H9 (cell line): ENCODE results near the gene PRICKLE1. TPM values are rescaled to one million over a fixed set of nuclear protein-coding genes. Genes with fewer than 3 reads are reported as not detected.

Experiments used
- DNase-seq: peaks from one replicate; pipeline ENCODE4 v3.0.0-alpha.2; 2017
- H2AFZ ChIP-seq: one replicate; pipeline ENCODE4 v1.6.1; 2013; ENCODE audit warnings: mild to moderate bottlenecking, low read length, control low read depth, moderate library complexity
- H2AK5ac ChIP-seq: 2 replicates; pipeline ENCODE4 v1.6.1; 2013; ENCODE audit warnings: low read length, control low read depth, mixed read lengths; ENCODE audit not compliant: insufficient read length
- H2BK120ac ChIP-seq: one replicate; pipeline ENCODE4 v1.6.1; 2013; ENCODE audit warnings: low read depth, mild to moderate bottlenecking, low read length, control low read depth, inconsistent platforms; ENCODE audit not compliant: poor library complexity, severe bottlenecking
- H2BK12ac ChIP-seq: 2 replicates; pipeline ENCODE4 v1.6.1; 2013; ENCODE audit warnings: low read length, control low read depth, mixed read lengths, low read depth; ENCODE audit not compliant: insufficient read length
- H2BK15ac ChIP-seq: 2 replicates; pipeline ENCODE4 v1.6.1; 2013; ENCODE audit warnings: low read depth, low read length, control low read depth
- H2BK20ac ChIP-seq: one replicate; pipeline ENCODE4 v1.6.1; 2013; ENCODE audit warnings: low read depth, mild to moderate bottlenecking, low read length, control low read depth, inconsistent platforms; ENCODE audit not compliant: poor library complexity, severe bottlenecking
- H2BK5ac ChIP-seq: 2 replicates; pipeline ENCODE4 v1.6.1; 2013; ENCODE audit warnings: low read length, control low read depth, mixed read lengths; ENCODE audit not compliant: insufficient read length
- H3K14ac ChIP-seq: 2 replicates; pipeline ENCODE4 v1.6.1; 2013; ENCODE audit warnings: low read length, control low read depth; ENCODE audit not compliant: insufficient read depth
- H3K18ac ChIP-seq: 2 replicates; pipeline ENCODE4 v1.6.1; 2013; ENCODE audit warnings: low read depth, mild to moderate bottlenecking, mixed read lengths, low read length, control low read depth; ENCODE audit not compliant: insufficient read length
- H3K23ac ChIP-seq: 2 replicates; pipeline ENCODE4 v1.6.1; 2013; ENCODE audit warnings: low read length, control low read depth, mixed read lengths, low read depth; ENCODE audit not compliant: insufficient read length
- H3K23me2 ChIP-seq: 2 replicates; pipeline ENCODE4 v1.6.1; 2013; ENCODE audit warnings: low read depth, mild to moderate bottlenecking, mixed read lengths, low read length, control low read depth; ENCODE audit not compliant: insufficient read length, poor library complexity, severe bottlenecking
- H3K27ac ChIP-seq: 2 replicates; pipeline ENCODE4 v1.5.1; 2013; ENCODE audit warnings: low read length, control low read depth, mixed read lengths, low read depth; ENCODE audit not compliant: insufficient read length
- H3K27me3 ChIP-seq: 2 replicates; pipeline ENCODE4 v1.6.1; 2013; ENCODE audit warnings: low read length, control low read depth, inconsistent platforms; ENCODE audit not compliant: insufficient read depth
- H3K4ac ChIP-seq: 2 replicates; pipeline ENCODE4 v1.6.1; 2013; ENCODE audit warnings: low read depth, mild to moderate bottlenecking, control low read depth, inconsistent platforms, low read length, moderate library complexity
- H3K4me1 ChIP-seq: 2 replicates; pipeline ENCODE4 v1.6.1; 2013; ENCODE audit warnings: low read length, control low read depth, inconsistent platforms; ENCODE audit not compliant: insufficient read depth
- H3K4me2 ChIP-seq: 2 replicates; pipeline ENCODE4 v1.6.1; 2013; ENCODE audit warnings: low read length, control low read depth, mixed read lengths; ENCODE audit not compliant: insufficient read length, insufficient read depth
- H3K56ac ChIP-seq: 2 replicates; pipeline ENCODE4 v1.6.1; 2013; ENCODE audit warnings: low read depth, mild to moderate bottlenecking, mixed read lengths, low read length, control low read depth; ENCODE audit not compliant: insufficient read length
- H3K79me1 ChIP-seq: 2 replicates; pipeline ENCODE4 v1.6.1; 2013; ENCODE audit warnings: low read depth, mild to moderate bottlenecking, moderate library complexity, low read length, control low read depth, inconsistent platforms; ENCODE audit not compliant: insufficient read depth, poor library complexity, severe bottlenecking
- H3K79me2 ChIP-seq: 2 replicates; pipeline ENCODE4 v1.6.1; 2013; ENCODE audit warnings: low read length, control low read depth, inconsistent platforms; ENCODE audit not compliant: insufficient read depth
- H3K9ac ChIP-seq: 2 replicates; pipeline ENCODE4 v1.6.1; 2013; ENCODE audit warnings: low read length, control low read depth, mixed read lengths; ENCODE audit not compliant: insufficient read length; ENCODE audit errors: extremely low read depth
- H3K9me3 ChIP-seq: one replicate; pipeline ENCODE4 v1.6.1; 2013; ENCODE audit warnings: low read depth, low read length, inconsistent platforms; ENCODE audit not compliant: control insufficient read depth
- H3T11ph ChIP-seq: one replicate; pipeline ENCODE4 v1.6.1; 2013; ENCODE audit warnings: mild to moderate bottlenecking, low read length, control low read depth, inconsistent platforms
- H4K20me1 ChIP-seq: one replicate; pipeline ENCODE4 v1.6.1; 2013; ENCODE audit not compliant: control insufficient read depth, insufficient read length, insufficient read depth
- H4K5ac ChIP-seq: 2 replicates; pipeline ENCODE4 v1.6.1; 2013; ENCODE audit warnings: low read depth, mild to moderate bottlenecking, mixed read lengths, low read length, control low read depth; ENCODE audit not compliant: insufficient read length
- H4K8ac ChIP-seq: replicated peaks from 2 replicates; pipeline ENCODE4 v1.6.1; 2013; ENCODE audit warnings: low read length, control low read depth, mixed read lengths, low read depth; ENCODE audit not compliant: insufficient read length
- H4K91ac ChIP-seq: 2 replicates; pipeline ENCODE4 v1.6.1; 2013; ENCODE audit warnings: low read depth, mild to moderate bottlenecking, moderate library complexity, mixed read lengths, low read length, control low read depth; ENCODE audit not compliant: insufficient read length
- H3K27ac Mint-ChIP-seq, 3 experiments: 2 replicates in 2 of 3; 3 replicates in 1 of 3; pipeline ENCODE4 v1.8.0; 2020 to 2021; ENCODE audit warnings: mixed read lengths in 3 of 3, mild to moderate bottlenecking in 1 of 3, moderate library complexity in 1 of 3
- H3K27me3 Mint-ChIP-seq: 2 replicates; pipeline ENCODE4 v1.8.0; 2021; ENCODE audit warnings: low read depth, mild to moderate bottlenecking, moderate library complexity, mixed read lengths
- H3K36me3 Mint-ChIP-seq, 3 experiments: 2 replicates in 2 of 3; 3 replicates in 1 of 3; pipeline ENCODE4 v1.8.0; 2020 to 2021; ENCODE audit warnings: low read depth in 3 of 3, mixed read lengths in 3 of 3; ENCODE audit not compliant: insufficient read depth in 1 of 3
- H3K4me1 Mint-ChIP-seq, 2 experiments: 2 replicates each; pipeline ENCODE4 v1.8.0; 2020; ENCODE audit warnings: mixed read lengths in 2 of 2
- H3K4me3 Mint-ChIP-seq, 2 experiments: 2 replicates in 1 of 2; 3 replicates in 1 of 2; pipeline ENCODE4 v1.8.0; 2020 to 2021; ENCODE audit warnings: mild to moderate bottlenecking in 2 of 2, mixed read lengths in 2 of 2, moderate library complexity in 1 of 2
- H3K9me3 Mint-ChIP-seq, 2 experiments: 2 replicates in 1 of 2; 3 replicates in 1 of 2; pipeline ENCODE4 v1.8.0; 2020; ENCODE audit warnings: mild to moderate bottlenecking in 2 of 2, mixed read lengths in 2 of 2, moderate library complexity in 1 of 2
- CTCF ChIP-seq: fragments of 200-600 bp; sonication (generic); conservative IDR thresholded peaks from 3 replicates; pipeline ENCODE4 v1.8.0; 2021; ENCODE audit warnings: antibody characterized with exemption, mild to moderate bottlenecking
- WGBS: extraction: QIAGEN DNeasy Blood & Tissue Kit; methylation state at CpG from one replicate; pipeline ENCODE4 v1.1.7; 2013; ENCODE audit warnings: missing lambda C conversion rate, low lambda C conversion rate, mixed read lengths; ENCODE audit not compliant: insufficient read length; ENCODE audit errors: extremely low coverage; 5-methylcytosine and 5-hydroxymethylcytosine counted together
- total RNA-seq: library from RNA; stranded (reverse); gene quantifications from 2 replicates; pipeline ENCODE4 v1.2.1, GENCODE V29; 2021

The PRICKLE1 gene
- total RNA-seq, 1 experiment from 2014 or later: 20.5 TPM

- no peak overlapping the region for H3K9ac ChIP-seq
- no peak overlapping the region for H2BK20ac ChIP-seq
- H4K20me1 ChIP-seq: peaks cover 4% of the 10 kb centered on the region
- Mint-ChIP-seq H3K9me3 (no peaks in the 10 kb centered on the region), H3K36me3 (no peaks in the 10 kb centered on the region), H3K27ac (no peak overlapping the region), H3K4me1 (peaks cover 14 to 18% of the 10 kb centered on the region in 2 experiments), H3K4me3 (no peak overlapping the region), H3K27me3 (peaks cover 28% of the 10 kb centered on the region)
- H3K4me2 ChIP-seq: no peak overlapping the region
- no peaks in the 10 kb centered on the region for H3K9me3 ChIP-seq
- H2AFZ ChIP-seq: no peak overlapping the region
- H2BK5ac ChIP-seq: no peak overlapping the region
- TF ChIP-seq CTCF: no peak
- no peak overlapping the region for H3K27ac ChIP-seq
- H3K14ac ChIP-seq: no peak overlapping the region
- H2BK15ac ChIP-seq: no peak overlapping the region
- H3K27me3 ChIP-seq: peaks cover 4% of the 10 kb centered on the region; the same call in 1 of the 2 replicates
- no peak overlapping the region for H4K5ac ChIP-seq
- H2BK120ac ChIP-seq: no peak overlapping the region
- H4K91ac ChIP-seq: no peak overlapping the region
- H3K4me1 ChIP-seq: peaks cover 5% of the 10 kb centered on the region; the same call in 1 of the 2 replicates
- no peaks in the 10 kb centered on the region for H3K79me2 ChIP-seq
- H3K79me1 ChIP-seq: no peaks in the 10 kb centered on the region
- WGBS: no CpG with 5 or more reads among the region's 6 CpGs
- H3K4ac ChIP-seq: no peak overlapping the region
- H2AK5ac ChIP-seq: no peak overlapping the region
- no peak overlapping the region for H3K18ac ChIP-seq
- H3K23me2 ChIP-seq: peaks cover 10% of the 10 kb centered on the region
- no peak overlapping the region for H3K23ac ChIP-seq
- H2BK12ac ChIP-seq: no peak overlapping the region
- no peak overlapping the region for H3K56ac ChIP-seq
- no peak overlapping the region for H3T11ph ChIP-seq
- no peak overlapping the region for H4K8ac ChIP-seq
- DNase-seq: no peak
Measured at GRCh38 chr12:42584651-42585111, 4.9 kb downstream of the PRICKLE1 start.
